Smooth muscle cell (in vitro differentiated cells): Measurements from ENCODE around the gene ASB10. TPM values are rescaled to one million over a fixed set of nuclear protein-coding genes. Genes with fewer than 3 reads are reported as not detected.

ENCODE experiments used
- DNase-seq: peaks from one replicate; lab custom pipeline; 2025; ENCODE audit not compliant: unreplicated experiment; lab: John Stamatoyannopoulos, UW
- H2AFZ ChIP-seq: fragments of 200-600 bp; sonication (generic); 2 replicates; pipeline ENCODE4 v1.6.0; 2016; ENCODE audit warnings: antibody characterized with exemption, low read depth, mild to moderate bottlenecking
- H3F3A ChIP-seq: fragments of 200-600 bp; sonication (generic); 2 replicates; pipeline ENCODE4 v1.6.0; 2017; ENCODE audit warnings: antibody characterized with exemption, low read depth
- H3K27ac ChIP-seq: fragments of 200-600 bp; sonication (generic); 2 replicates; pipeline ENCODE4 v1.5.1; 2016; ENCODE audit warnings: low read depth, mild to moderate bottlenecking
- H3K27me3 ChIP-seq: fragments of 200-600 bp; sonication (generic); 2 replicates; pipeline ENCODE4 v1.6.1; 2016; ENCODE audit warnings: low read depth, mild to moderate bottlenecking
- H3K36me3 ChIP-seq: fragments of 200-600 bp; sonication (generic); 2 replicates; pipeline ENCODE4 v1.5.1; 2016; ENCODE audit warnings: low read depth
- H3K4me1 ChIP-seq: fragments of 200-600 bp; sonication (generic); 2 replicates; pipeline ENCODE4 v1.5.1; 2016; ENCODE audit warnings: low read depth
- H3K4me2 ChIP-seq: fragments of 200-600 bp; sonication (generic); 2 replicates; pipeline ENCODE4 v1.6.0; 2016; ENCODE audit warnings: mild to moderate bottlenecking
- H3K4me3 ChIP-seq: fragments of 200-600 bp; sonication (generic); 2 replicates; pipeline ENCODE4 v1.5.1; 2016; ENCODE audit warnings: mild to moderate bottlenecking
- H3K79me2 ChIP-seq: fragments of 200-600 bp; sonication (generic); 2 replicates; pipeline ENCODE4 v1.6.0; 2016; ENCODE audit warnings: low read depth, mild to moderate bottlenecking
- H3K9ac ChIP-seq: fragments of 200-600 bp; sonication (generic); 2 replicates; pipeline ENCODE4 v1.6.0; 2016; ENCODE audit warnings: low read depth
- H3K9me3 ChIP-seq: fragments of 200-600 bp; sonication (generic); replicated peaks from 2 replicates; pipeline ENCODE4 v1.5.1; 2016; ENCODE audit warnings: low read depth
- H4K20me1 ChIP-seq: fragments of 200-600 bp; sonication (generic); 2 replicates; pipeline ENCODE4 v1.6.0; 2016; ENCODE audit warnings: low read depth
- WGBS: methylation state at CpG from one replicate; pipeline ENCODE4 v1.1.7; 2016; ENCODE audit warnings: low lambda C conversion rate; 5-methylcytosine and 5-hydroxymethylcytosine counted together
- polyA plus RNA-seq: library from polyadenylated mRNA; unstranded; fragments of >200 nt; fragmentation: Nextera tagmentation; extraction: Ambion mirVana; gene quantifications from 2 replicates; pipeline ENCODE4 v1.2.1, GENCODE V29; 2016
- total RNA-seq: library from RNA; depleted of rRNA; stranded (reverse); fragments of >200 nt; gene quantifications from 2 replicates; pipeline ENCODE4 v1.2.3, GENCODE V29; 2014
- TF ChIP-seq, protein P1 (sequence below): fragments of 200-600 bp; sonication (generic); IDR thresholded peaks from 2 replicates; pipeline ENCODE4 v1.5.1; 2017; ENCODE audit warnings: borderline replicate concordance, mild to moderate bottlenecking, antibody characterized with exemption; ENCODE audit not compliant: insufficient read depth, poor library complexity, severe bottlenecking

The ASB10 gene, protein sequence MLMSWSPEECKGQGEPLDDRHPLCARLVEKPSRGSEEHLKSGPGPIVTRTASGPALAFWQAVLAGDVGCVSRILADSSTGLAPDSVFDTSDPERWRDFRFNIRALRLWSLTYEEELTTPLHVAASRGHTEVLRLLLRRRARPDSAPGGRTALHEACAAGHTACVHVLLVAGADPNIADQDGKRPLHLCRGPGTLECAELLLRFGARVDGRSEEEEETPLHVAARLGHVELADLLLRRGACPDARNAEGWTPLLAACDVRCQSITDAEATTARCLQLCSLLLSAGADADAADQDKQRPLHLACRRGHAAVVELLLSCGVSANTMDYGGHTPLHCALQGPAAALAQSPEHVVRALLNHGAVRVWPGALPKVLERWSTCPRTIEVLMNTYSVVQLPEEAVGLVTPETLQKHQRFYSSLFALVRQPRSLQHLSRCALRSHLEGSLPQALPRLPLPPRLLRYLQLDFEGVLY
- total RNA-seq (not detected in 2 replicates), polyA plus RNA-seq (not detected in 2 replicates)

DNA sequence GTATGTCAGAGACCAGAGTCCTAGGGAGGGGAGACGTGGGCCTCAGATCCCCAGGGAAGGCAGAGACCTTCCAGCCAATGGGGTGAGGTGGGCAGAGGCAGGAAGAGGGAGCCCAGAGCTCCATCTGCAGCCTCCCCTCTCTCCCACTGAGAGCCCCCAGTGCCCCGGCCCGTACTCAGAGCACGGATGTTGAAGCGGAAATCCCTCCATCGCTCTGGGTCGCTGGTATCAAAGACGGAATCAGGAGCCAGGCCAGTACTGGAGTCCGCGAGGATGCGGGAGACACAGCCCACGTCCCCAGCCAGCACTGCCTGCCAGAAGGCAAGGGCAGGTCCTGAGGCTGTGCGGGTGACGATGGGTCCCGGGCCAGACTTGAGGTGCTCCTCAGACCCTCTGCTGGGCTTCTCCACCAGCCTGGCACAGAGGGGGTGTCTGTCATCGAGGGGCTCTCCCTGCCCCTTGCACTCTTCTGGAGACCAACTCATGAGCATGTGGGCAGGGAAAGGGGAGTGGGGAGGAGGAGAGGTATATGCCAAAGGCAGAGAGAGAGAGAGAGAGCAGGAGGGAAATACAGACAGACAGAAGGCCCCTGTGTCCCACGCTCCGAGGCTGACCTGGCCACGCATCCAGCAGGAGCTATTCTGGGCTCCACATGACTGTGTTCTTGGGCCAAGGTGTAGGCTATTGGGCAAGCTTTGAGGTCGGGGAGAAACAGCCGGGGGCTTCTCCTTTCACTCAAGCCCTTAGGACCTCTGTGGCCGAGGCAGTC is at the start of gene ASB10:
Gene ASB10 (minus strand): TSS at position 611 of the 769 bp plus-strand sequence. CDS start 120 bp downstream, at position 491.
- H3K9ac ChIP-seq: no peak within 1 kb of the TSS
- no peaks in the 10 kb centered on the region for H3K9me3 ChIP-seq
- no peak within 1 kb of the TSS for H3K4me2 ChIP-seq
- no peaks in the 10 kb centered on the region for H4K20me1 ChIP-seq
- H3K27me3 ChIP-seq: peaks cover 7% of the 10 kb centered on the region
- H2AFZ ChIP-seq: no peak within 1 kb of the TSS
- 94% methylated on average over 22 of the region's 22 CpGs for WGBS
- H3F3A ChIP-seq: no peaks in the 10 kb centered on the region
- no peaks in the 10 kb centered on the region for H3K79me2 ChIP-seq
- no peak within 1 kb of the TSS for H3K4me3 ChIP-seq
- no peak within 1 kb of the TSS for H3K27ac ChIP-seq
- DNase-seq: no peak
- TF ChIP-seq, protein P1, sequence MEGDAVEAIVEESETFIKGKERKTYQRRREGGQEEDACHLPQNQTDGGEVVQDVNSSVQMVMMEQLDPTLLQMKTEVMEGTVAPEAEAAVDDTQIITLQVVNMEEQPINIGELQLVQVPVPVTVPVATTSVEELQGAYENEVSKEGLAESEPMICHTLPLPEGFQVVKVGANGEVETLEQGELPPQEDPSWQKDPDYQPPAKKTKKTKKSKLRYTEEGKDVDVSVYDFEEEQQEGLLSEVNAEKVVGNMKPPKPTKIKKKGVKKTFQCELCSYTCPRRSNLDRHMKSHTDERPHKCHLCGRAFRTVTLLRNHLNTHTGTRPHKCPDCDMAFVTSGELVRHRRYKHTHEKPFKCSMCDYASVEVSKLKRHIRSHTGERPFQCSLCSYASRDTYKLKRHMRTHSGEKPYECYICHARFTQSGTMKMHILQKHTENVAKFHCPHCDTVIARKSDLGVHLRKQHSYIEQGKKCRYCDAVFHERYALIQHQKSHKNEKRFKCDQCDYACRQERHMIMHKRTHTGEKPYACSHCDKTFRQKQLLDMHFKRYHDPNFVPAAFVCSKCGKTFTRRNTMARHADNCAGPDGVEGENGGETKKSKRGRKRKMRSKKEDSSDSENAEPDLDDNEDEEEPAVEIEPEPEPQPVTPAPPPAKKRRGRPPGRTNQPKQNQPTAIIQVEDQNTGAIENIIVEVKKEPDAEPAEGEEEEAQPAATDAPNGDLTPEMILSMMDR: no peak
- H3K36me3 ChIP-seq: no peaks in the 10 kb centered on the region
- H3K4me1 ChIP-seq: no peaks in the 10 kb centered on the region

DNA sequence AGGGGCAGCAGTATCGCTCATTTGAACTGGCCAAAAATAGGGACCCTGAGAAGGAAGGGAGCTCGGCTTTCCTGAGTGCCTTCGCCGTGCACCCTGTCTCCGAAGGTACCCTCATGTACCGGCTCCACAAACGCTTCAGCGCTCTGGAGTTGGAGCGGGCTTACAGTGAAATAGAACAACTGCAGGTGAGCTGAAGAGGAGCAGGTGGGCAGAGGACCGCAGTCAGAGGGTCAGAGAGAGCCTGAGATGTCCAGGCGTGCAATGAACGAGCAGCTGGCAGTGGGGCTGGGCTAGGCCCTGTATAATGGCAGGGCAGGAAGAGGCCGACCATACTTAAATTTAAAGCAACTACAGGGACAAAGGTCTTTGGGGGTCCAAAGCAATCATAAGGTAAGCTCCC is 49.4 kb upstream of the ASB10 start:
- Histone ChIP-seq H3K4me1 (peaks cover 16% of the 10 kb centered on the region), H3K4me3 (no peak overlapping the region), H3K9ac (no peak overlapping the region), H3K27ac (no peak overlapping the region), H3K27me3 (no peaks in the 10 kb centered on the region), H4K20me1 (peaks cover 83% of the 10 kb centered on the region), H3F3A (no peaks in the 10 kb centered on the region), H3K36me3 (no peaks in the 10 kb centered on the region), H3K4me2 (no peak overlapping the region), H3K9me3 (no peaks in the 10 kb centered on the region), H3K79me2 (peaks cover 52% of the 10 kb centered on the region), H2AFZ (no peak overlapping the region)
- TF ChIP-seq, protein P1: no peak
- 98% methylated on average over 13 of the region's 13 CpGs for WGBS
- no peak for DNase-seq

DNA sequence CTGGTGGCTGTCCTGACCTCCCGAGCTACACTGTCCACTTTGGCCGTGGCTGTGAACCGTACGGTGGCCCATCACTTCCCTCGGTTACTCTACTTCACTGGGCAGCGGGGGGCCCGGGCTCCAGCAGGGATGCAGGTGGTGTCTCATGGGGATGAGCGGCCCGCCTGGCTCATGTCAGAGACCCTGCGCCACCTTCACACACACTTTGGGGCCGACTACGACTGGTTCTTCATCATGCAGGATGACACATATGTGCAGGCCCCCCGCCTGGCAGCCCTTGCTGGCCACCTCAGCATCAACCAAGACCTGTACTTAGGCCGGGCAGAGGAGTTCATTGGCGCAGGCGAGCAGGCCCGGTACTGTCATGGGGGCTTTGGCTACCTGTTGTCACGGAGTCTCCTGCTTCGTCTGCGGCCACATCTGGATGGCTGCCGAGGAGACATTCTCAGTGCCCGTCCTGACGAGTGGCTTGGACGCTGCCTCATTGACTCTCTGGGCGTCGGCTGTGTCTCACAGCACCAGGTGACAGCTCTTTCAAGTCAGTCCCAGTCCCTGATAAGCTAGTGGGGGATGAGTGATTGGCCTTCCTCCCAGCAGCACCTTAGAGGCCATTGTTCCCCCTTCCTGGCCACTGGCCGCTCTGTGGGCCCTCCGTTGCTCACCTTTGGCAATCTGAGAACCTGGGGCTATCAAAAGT is 48.2 kb upstream of the ASB10 start:
- Histone ChIP-seq H3K79me2 (peaks cover 52% of the 10 kb centered on the region), H3K9me3 (no peaks in the 10 kb centered on the region), H2AFZ (no peak overlapping the region), H3K9ac (no peak overlapping the region), H3K4me2 (no peak overlapping the region), H3F3A (no peaks in the 10 kb centered on the region), H3K27me3 (no peaks in the 10 kb centered on the region), H4K20me1 (peaks cover 71% of the 10 kb centered on the region), H3K27ac (no peak overlapping the region), H3K4me1 (peaks cover 16% of the 10 kb centered on the region), H3K36me3 (no peaks in the 10 kb centered on the region), H3K4me3 (no peak overlapping the region)
- WGBS: 98% methylated on average over 28 of the region's 28 CpGs
- no peak for DNase-seq
- TF ChIP-seq, protein P1: no peak
